Suprapubic skin (tissue), 4 donors: Measurements from ENCODE around the gene SLC35E1. TPM values are rescaled to one million over a fixed set of nuclear protein-coding genes. Genes with fewer than 3 reads are reported as not detected.

Experiments
- DNase-seq, 2 donors: peaks; one replicate each; pipeline ENCODE4 v3.0.0-alpha.2; 2019; ENCODE audit warnings: low spot score in 2 of 2
- H3K27ac ChIP-seq: fragments of 200-600 bp; sonication (generic); one replicate; pipeline ENCODE4 v1.5.1; 2019
- H3K27me3 ChIP-seq: fragments of 200-600 bp; sonication (generic); one replicate; pipeline ENCODE4 v1.5.1; 2019
- H3K36me3 ChIP-seq: fragments of 200-600 bp; sonication (generic); one replicate; pipeline ENCODE4 v1.5.1; 2019
- H3K4me1 ChIP-seq: fragments of 200-600 bp; sonication (generic); one replicate; pipeline ENCODE4 v1.5.1; 2019
- H3K4me3 ChIP-seq: fragments of 200-600 bp; sonication (generic); one replicate; pipeline ENCODE4 v1.5.1; 2019; ENCODE audit warnings: mild to moderate bottlenecking
- H3K9me3 ChIP-seq: fragments of 200-600 bp; sonication (generic); one replicate; pipeline ENCODE4 v1.5.1; 2019
- CTCF ChIP-seq, 2 donors: fragments of 200-600 bp in 1 of 2; fragments of 450-650 bp in 1 of 2; sonication (generic) in 1 of 2; IDR thresholded peaks; one replicate each; pipeline ENCODE4 v1.5.1; 2016 to 2019; ENCODE audit warnings: antibody characterized with exemption in 2 of 2, mild to moderate bottlenecking in 1 of 2, moderate library complexity in 1 of 2
- EP300 ChIP-seq: sonication (generic); formaldehyde crosslinking; IDR thresholded peaks from one replicate; pipeline ENCODE4 v1.6.1; 2017; ENCODE audit warnings: antibody characterized with exemption
- POLR2A ChIP-seq, 2 donors: fragments of 450-650 bp; IDR thresholded peaks; one replicate each; pipeline ENCODE4 v1.6.1; 2017; ENCODE audit warnings: antibody characterized with exemption in 2 of 2, mild to moderate bottlenecking in 2 of 2, moderate library complexity in 2 of 2
- POLR2AphosphoS5 ChIP-seq, 3 donors: sonication (generic); formaldehyde crosslinking; IDR thresholded peaks; one replicate each; pipeline ENCODE4 v1.6.1; 2017; ENCODE audit warnings: antibody characterized with exemption in 3 of 3
- WGBS: methylation state at CpG from one replicate; pipeline ENCODE4 v1.1.5; 2018; 5-methylcytosine and 5-hydroxymethylcytosine counted together
- total RNA-seq, 4 donors: library from RNA; depleted of rRNA; stranded (reverse); fragments of >200 nt; gene quantifications; one replicate each; pipeline ENCODE4 v1.1.0, GENCODE V29; 2016

The SLC35E1 gene
- total RNA-seq, 4 donors from 2014 or later = 49.8 to 64.8 (median 56.3) TPM

GRCh38 chr19:16618248-16618647 lies 46.0 kb upstream of the SLC35E1 start:
- 91% methylated on average over 3 of the region's 7 CpGs for WGBS
- no peaks in the 10 kb centered on the region for H3K27me3 ChIP-seq
- no peak for TF ChIP-seq EP300
- no peaks in the 10 kb centered on the region for H3K9me3 ChIP-seq
- no peak for DNase-seq
- H3K36me3 ChIP-seq = no peaks in the 10 kb centered on the region
- H3K4me1 ChIP-seq = peaks cover 35% of the 10 kb centered on the region
- H3K4me3 ChIP-seq = no peak overlapping the region
- H3K27ac ChIP-seq = no peak overlapping the region

- Histone ChIP-seq H3K9me3 (no peaks in the 10 kb centered on the region), H3K27ac (no peak overlapping the region), H3K4me3 (no peak overlapping the region), H3K27me3 (no peaks in the 10 kb centered on the region), H3K36me3 (no peaks in the 10 kb centered on the region), H3K4me1 (peaks cover 38% of the 10 kb centered on the region)
- TF ChIP-seq EP300 (no peak), POLR2AphosphoS5 (IDR thresholded peaks at IDR 0.05) (no peak), POLR2A (IDR thresholded peaks at IDR 0.05) (no peak), CTCF (IDR thresholded peaks at IDR 0.05) (no peak)
- WGBS = 60% methylated on average over 1 of the region's 1 CpG
- no peak for DNase-seq
Measured at GRCh38 chr19:16615808-16616207, 43.6 kb upstream of the SLC35E1 start.

GRCh38 chr19:16614941-16615340 lies 42.7 kb upstream of the SLC35E1 start:
- Histone ChIP-seq H3K36me3 (no peaks in the 10 kb centered on the region), H3K4me1 (peaks cover 42% of the 10 kb centered on the region), H3K27ac (no peak overlapping the region), H3K9me3 (no peaks in the 10 kb centered on the region), H3K4me3 (no peak overlapping the region), H3K27me3 (no peaks in the 10 kb centered on the region)
- WGBS = 41% methylated on average over 2 of the region's 2 CpGs
- no peak for TF ChIP-seq EP300
- TF ChIP-seq CTCF (IDR thresholded peaks at IDR 0.05) = no peak
- no peak for TF ChIP-seq POLR2AphosphoS5 (IDR thresholded peaks at IDR 0.05)
- TF ChIP-seq POLR2A (IDR thresholded peaks at IDR 0.05) = no peak
- no peak for DNase-seq

GRCh38 chr19:16613841-16614240 lies 41.6 kb upstream of the SLC35E1 start:
- no peak for TF ChIP-seq CTCF (IDR thresholded peaks at IDR 0.05)
- no peaks in the 10 kb centered on the region for H3K9me3 ChIP-seq
- H3K36me3 ChIP-seq = no peaks in the 10 kb centered on the region
- H3K27ac ChIP-seq = no peak overlapping the region
- H3K27me3 ChIP-seq = no peaks in the 10 kb centered on the region
- H3K4me1 ChIP-seq = peaks cover 38% of the 10 kb centered on the region
- WGBS = 84% methylated on average over 2 of the region's 2 CpGs
- no peak for DNase-seq
- no peak overlapping the region for H3K4me3 ChIP-seq

- no peaks in the 10 kb centered on the region for H3K27me3 ChIP-seq
- TF ChIP-seq POLR2AphosphoS5 (IDR thresholded peaks at IDR 0.05) = no peak
- no peak for TF ChIP-seq CTCF (IDR thresholded peaks at IDR 0.05)
- TF ChIP-seq POLR2A (IDR thresholded peaks at IDR 0.05) = no peak
- no peak for TF ChIP-seq EP300
- peaks cover 50% of the 10 kb centered on the region for H3K4me1 ChIP-seq
- WGBS = 53% methylated on average over 3 of the region's 3 CpGs
- no peak for DNase-seq
- no peak overlapping the region for H3K27ac ChIP-seq
- H3K36me3 ChIP-seq = no peaks in the 10 kb centered on the region
- H3K9me3 ChIP-seq = no peaks in the 10 kb centered on the region
- H3K4me3 ChIP-seq = no peak overlapping the region
Measured at GRCh38 chr19:16612636-16613035, 40.4 kb upstream of the SLC35E1 start.

- no peaks in the 10 kb centered on the region for H3K27me3 ChIP-seq
- no peak overlapping the region for H3K4me3 ChIP-seq
- 92% methylated on average over 6 of the region's 6 CpGs for WGBS
- no peak overlapping the region for H3K27ac ChIP-seq
- no peak for TF ChIP-seq POLR2A (IDR thresholded peaks at IDR 0.05)
- TF ChIP-seq CTCF (IDR thresholded peaks at IDR 0.05) = no peak
- TF ChIP-seq POLR2AphosphoS5 (IDR thresholded peaks at IDR 0.05) = no peak
- TF ChIP-seq EP300 = no peak
- no peaks in the 10 kb centered on the region for H3K36me3 ChIP-seq
- H3K9me3 ChIP-seq = no peaks in the 10 kb centered on the region
- DNase-seq = no peak
- peaks cover 53% of the 10 kb centered on the region for H3K4me1 ChIP-seq
Measured at GRCh38 chr19:16611121-16611520, 38.9 kb upstream of the SLC35E1 start.
